DND-41 (cell line): ENCODE measurements around the gene TCF23.

Source experiments
- EZH2 ChIP-seq: IDR thresholded peaks from 3 replicates; pipeline ENCODE4 v1.6.1; 2012; ENCODE audit warnings: borderline replicate concordance, low read depth, mild to moderate bottlenecking, moderate library complexity, low read length, inconsistent platforms; ENCODE audit not compliant: severe bottlenecking
- TF ChIP-seq, protein P1 (sequence below): IDR thresholded peaks from 2 replicates; pipeline ENCODE4 v1.5.1; 2012; ENCODE audit warnings: borderline replicate concordance, low read length, moderate library complexity, mild to moderate bottlenecking; ENCODE audit not compliant: poor library complexity, severe bottlenecking; ENCODE audit errors: extremely low read depth

DNA sequence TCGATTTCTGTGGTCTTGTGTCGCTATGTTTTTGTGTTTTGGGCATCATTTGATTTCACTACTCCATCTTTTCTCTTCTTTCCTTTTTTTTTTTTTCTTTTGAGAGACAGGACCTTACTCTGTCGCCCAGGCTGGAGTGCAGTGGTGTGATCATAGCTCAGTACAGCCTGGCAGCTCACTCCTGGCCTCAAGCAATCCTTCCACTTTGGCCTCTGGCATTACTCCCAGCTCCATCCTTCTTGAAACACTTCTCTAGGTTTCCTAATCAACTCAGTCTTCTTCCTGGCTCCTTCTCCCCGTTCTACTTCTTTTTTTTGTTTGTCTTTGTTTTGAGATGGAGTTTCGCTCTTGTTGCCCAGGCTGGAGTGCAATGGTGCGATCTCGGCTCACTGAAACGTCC, 26.5 kb downstream of the TCF23 start:
- no peak for TF ChIP-seq EZH2
- TF ChIP-seq, protein P1, sequence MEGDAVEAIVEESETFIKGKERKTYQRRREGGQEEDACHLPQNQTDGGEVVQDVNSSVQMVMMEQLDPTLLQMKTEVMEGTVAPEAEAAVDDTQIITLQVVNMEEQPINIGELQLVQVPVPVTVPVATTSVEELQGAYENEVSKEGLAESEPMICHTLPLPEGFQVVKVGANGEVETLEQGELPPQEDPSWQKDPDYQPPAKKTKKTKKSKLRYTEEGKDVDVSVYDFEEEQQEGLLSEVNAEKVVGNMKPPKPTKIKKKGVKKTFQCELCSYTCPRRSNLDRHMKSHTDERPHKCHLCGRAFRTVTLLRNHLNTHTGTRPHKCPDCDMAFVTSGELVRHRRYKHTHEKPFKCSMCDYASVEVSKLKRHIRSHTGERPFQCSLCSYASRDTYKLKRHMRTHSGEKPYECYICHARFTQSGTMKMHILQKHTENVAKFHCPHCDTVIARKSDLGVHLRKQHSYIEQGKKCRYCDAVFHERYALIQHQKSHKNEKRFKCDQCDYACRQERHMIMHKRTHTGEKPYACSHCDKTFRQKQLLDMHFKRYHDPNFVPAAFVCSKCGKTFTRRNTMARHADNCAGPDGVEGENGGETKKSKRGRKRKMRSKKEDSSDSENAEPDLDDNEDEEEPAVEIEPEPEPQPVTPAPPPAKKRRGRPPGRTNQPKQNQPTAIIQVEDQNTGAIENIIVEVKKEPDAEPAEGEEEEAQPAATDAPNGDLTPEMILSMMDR: no peak
